GM18907 (cell line): Measurements from ENCODE around the gene ODAD2.
"Not testable (repeated sequence)": the region's sequence is repeated elsewhere in the genome, so short reads cannot be mapped to it uniquely, and the experiment has no call there.

Source experiments
- ATAC-seq: cut with Tn5 transposase; IDR thresholded peaks from one replicate; pipeline ENCODE4 v1.9.1; 2021; ENCODE audit warnings: mild to moderate bottlenecking, moderate library complexity; ENCODE audit not compliant: unreplicated experiment

ODAD2 gene

DNA sequence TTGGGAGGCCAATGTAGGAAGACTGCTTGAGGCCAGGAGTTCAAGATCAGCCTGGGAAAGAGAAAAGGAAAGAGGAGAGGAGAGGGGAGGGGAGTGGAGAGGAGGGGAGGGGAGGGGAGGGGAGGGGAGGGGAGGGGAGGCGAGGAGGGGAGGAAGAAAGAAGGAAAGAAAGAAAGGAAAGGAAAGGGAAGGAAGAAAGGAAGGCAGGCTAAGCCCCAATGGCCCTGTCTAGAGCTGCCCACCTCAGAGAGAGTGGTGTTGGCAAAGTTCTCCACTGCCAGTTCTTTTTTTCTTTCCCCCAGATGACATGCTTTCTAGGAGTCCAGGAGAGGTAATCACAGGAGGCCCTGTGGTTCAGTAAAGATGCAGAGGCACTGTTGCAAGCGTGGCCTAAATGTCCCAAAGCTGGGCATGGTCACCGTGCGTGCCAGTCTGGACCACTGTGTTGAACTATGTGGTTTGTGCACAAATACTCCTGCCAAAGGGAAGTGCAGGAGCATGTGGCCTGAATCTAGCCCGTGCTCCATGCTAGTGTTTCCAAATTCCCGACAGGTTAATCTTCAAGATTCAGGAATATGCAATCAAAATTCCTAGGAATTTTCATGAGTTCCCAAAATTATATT, 39.7 kb downstream of the ODAD2 start:
- ATAC-seq, result no peak

- peak; percentile 87 for ATAC-seq
Measured at GRCh38 chr10:27958383-27958782, 40.5 kb downstream of the ODAD2 start.

- ATAC-seq, result no peak
Measured at GRCh38 chr10:27950242-27950564, 48.7 kb downstream of the ODAD2 start.

- ATAC-seq, result no peak
Measured at GRCh38 chr10:27949528-27950241, 49.2 kb downstream of the ODAD2 start.

GRCh38 chr10:27948186-27948585, 50.7 kb downstream of the ODAD2 start:
- no peak for ATAC-seq

DNA sequence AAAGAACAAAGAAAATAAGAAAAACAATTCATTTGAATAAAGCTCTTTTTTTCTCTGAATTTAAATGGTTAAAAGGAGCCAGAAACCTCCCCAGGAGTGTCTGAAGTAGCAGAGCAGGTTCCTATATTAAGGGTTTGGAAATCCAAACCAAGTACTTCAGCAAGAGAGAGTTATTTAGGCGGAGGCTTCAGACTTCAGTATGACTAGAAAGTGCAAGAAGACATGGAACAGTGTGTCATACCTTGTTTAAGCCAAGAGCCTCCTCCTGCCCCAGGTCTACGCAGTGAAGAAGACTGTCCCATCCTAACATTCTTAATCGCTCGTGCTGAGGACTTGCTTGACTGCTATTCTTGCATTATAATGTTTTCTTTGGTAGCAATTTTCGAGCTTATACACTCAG, 51.3 kb downstream of the ODAD2 start:
- no peak for ATAC-seq

DNA sequence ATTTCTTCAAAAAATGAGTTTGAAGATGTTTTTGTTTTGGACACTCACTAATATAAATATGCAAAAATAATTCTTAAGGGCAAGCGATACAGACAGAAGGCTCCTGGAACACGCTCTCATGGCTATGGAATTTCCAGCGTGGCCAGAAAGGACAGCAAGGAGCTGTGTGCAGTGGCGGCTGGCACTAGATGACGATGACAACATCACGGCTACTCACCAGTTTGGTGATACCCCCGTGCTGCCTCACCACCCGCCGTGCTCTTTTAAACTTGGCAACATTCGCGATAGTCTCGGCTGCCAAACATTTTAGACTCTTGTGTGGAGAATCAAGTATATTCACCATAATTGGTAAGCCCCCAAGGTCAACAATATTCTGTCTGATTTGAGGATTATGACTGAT, 54.9 kb downstream of the ODAD2 start:
- no peak for ATAC-seq

DNA sequence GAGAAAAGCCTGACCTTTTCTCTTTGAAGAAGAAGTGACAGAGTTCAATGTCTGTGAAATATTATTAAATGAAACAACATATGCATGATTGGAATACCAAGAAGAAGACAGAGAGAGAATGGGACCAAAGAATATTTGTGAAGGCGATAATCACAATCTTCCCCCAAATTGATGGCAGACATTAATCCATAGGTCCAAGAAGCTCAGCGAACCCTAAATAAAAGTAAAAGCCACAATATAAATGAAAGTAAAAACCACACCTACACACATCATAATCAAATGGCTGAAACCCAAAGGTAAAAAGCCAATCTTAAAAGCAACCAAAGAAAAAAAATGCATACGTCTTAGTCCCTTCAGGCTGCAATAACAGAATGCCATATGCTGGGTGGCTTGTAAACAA, 84.0 kb downstream of the ODAD2 start:
- no peak for ATAC-seq

DNA sequence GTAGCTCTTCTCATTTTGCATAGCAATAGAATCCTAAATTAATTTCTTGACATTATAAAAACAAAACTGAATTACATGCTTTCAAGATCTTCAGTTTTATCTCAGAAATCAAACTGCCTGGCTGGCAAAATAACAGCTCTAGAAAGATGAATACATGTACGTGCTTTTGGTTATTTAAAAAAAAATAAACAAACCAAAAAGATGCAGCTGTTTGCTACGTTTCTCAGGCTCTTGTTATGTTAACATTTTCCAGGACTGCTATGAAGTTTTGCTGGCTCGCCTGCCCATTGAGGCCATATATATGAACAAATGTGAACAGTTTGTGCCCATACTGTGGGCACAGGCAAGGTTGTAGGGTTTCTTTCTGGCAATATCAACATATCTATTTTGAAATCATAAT, 86.6 kb downstream of the ODAD2 start:
- no peak for ATAC-seq

DNA sequence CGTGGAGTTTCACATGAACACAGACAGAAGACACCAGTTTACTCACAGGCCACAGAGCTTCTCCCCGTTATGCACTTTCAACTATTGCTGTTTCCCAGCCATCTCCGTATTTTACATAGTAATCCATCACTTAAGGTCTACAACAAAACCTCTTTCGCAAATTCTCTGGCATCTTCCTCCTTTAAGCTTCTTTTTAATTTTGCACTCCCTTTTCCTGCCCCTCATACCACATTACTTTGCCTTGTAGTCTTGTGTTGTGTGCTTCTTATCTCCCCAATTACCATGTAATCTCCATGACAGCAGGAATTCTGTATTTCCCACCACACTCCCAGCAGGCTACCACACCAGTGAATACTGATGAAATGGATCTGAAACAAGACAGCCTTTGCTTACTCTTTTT, 87.3 kb downstream of the ODAD2 start:
- ATAC-seq, result no peak

DNA sequence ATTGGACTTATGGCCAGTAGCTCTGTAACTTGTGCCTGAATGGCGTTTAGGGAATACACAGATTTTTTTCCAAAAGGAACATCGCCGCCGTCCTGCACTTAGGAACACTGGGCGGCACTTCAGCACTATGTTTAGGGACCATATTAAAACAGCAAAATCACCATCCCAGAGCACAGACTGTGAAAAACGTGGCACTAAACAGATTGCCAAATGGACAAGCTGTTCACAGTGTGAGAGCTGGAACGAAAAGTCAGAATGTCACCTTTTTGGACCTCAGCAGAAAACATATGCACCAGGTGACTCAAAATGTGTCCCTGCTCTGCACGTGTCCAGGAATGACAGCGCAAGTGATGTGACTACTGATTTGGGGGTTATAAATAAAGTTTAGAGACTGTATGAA, 87.9 kb downstream of the ODAD2 start:
- ATAC-seq, result no peak

DNA sequence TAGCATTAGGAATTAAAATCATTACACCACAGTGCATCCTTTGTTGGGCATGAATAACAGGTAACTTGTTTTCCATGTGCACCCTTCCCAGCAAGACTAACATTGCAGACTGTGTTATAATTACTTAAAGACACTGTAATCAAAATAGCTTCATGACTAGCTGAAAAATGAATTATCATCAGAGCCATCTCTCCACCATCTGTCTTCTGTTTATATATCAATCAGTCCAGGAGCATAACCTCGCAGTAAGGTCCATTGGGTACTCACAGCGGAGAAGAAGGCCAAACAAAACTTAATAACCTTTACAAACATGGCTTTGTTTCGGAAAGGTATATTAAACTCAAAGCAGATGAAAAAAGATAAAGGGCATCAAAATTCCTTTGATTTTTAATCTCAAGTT, 90.6 kb downstream of the ODAD2 start:
- ATAC-seq, result no peak

- ATAC-seq, result not testable (repeated sequence)
Measured at GRCh38 chr10:27899485-27899884, 99.4 kb downstream of the ODAD2 start.

DNA sequence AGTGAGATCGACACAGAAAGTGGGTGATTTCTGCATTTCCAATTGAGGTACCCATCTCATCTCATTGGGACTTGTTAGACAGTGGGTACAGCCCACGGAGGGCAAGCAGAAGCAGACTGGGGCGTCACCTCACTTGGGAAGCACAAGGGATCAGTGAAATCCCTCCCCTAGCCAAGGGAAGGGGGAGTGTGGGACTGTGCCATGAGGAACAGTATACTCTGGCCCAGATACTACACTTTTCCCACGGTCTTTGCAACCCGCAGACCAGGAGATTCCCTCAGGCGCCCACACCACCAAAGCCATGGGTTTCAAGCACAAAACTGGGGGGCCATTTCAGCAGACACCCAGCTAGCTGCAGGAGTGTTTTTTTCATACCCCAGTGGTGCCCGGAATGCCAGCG, 99.8 kb downstream of the ODAD2 start:
- ATAC-seq, result no peak

DNA sequence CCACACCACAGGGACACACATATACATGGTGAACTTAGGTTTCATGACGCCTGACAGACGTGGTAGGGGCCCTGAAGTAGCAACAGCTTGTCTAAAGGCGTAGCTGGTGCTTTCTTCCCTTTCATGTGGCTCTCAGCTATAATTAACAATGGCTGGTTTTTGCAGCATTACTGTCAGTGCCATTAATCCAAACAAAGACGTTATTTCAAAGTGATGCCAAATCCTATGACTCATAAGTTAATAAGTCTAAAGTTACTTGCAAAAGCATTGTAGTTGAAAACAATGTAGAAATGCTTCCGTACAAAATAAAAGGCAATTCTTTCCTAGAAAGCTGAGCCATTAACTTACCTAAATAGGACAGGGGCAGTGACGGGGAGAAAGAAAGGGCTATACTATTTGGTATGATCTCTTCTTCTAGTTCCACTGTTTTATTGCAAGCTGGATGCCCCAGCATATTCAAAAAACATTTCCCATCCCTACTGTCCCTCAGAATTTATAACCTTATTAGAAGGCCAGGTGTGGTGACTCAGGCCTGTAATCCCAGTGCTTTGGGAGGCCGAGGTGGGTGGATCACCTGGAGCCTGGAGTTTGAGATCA, 105.4 kb downstream of the ODAD2 start:
- ATAC-seq, result no peak

GRCh38 chr10:27890971-27891370, 107.9 kb downstream of the ODAD2 start:
- ATAC-seq, result no peak

- no peak for ATAC-seq
Measured at GRCh38 chr10:27889518-27889917, 109.4 kb downstream of the ODAD2 start.

DNA sequence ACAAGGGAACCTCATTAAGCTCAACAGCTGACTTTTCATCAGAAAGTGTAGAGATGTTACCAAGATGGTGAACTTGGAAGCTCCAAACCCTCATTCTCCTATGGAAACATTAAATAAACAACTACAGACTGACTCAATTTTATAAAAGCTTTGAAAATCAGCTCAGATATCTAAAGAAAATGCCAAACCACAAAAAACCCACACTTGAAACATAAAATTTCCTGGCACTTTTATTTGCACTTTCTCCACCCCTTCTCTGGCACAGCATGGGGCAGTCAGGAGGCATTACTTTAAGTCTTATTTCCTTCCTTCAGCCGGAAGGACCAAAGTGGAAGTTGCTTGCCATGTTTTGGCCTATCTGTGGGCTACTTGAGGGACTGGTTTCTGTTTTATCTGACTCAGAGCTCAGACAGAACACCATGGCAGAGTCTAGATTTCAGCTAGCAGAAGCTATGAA, 114.7 kb downstream of the ODAD2 start:
- ATAC-seq, result no peak

DNA sequence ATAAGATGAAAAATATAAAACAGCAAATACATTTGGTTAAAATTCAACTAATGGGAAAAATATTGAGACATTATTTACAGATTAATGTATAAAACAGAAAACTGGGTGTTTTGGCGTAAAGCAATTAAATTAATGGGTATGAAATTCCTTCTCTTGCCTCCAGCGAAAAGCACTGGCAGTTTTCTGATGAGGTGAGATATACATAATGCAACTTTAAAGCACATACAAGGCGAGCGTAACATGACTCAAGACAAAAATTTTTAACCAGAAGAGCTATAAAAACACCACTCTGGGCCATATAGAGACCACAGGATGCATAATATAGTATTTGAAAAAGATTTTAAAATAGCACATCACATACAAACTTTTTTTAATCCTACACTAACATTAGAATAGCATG, 120.6 kb downstream of the ODAD2 start:
- no peak for ATAC-seq

- ATAC-seq, result no peak
Measured at GRCh38 chr10:27865221-27865635, 133.7 kb downstream of the ODAD2 start.

DNA sequence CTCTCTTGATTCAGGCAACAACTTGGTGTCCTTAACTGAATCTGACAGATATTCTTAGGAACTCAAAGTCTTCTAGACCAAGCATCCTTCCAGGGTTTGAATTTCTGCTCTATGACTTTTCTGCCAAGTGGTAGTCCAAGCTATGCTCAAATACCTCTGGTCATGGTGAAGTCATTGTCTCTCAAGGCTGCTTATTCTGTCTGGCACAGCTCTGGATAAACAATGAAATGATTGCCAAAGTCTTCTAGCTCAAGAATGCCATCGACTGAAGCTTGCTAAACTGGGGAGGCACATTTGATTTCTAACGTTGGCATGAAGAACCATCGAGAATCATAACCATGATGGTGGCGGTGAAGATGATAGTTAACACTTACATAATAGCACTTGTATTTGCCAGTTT, 137.1 kb downstream of the ODAD2 start:
- no peak for ATAC-seq

- no peak for ATAC-seq
Measured at GRCh38 chr10:27857616-27858015, 141.3 kb downstream of the ODAD2 start.
